GM21576 (cell line): ENCODE measurements around the gene CENPE.
"Not testable (repeated sequence)": the region's sequence is repeated elsewhere in the genome, so short reads cannot be mapped to it uniquely, and the experiment has no call there.

Experiments
- ATAC-seq: cut with Tn5 transposase; IDR thresholded peaks from one replicate; pipeline ENCODE4 v1.9.1; 2021; ENCODE audit warnings: mild to moderate bottlenecking, moderate library complexity; ENCODE audit not compliant: unreplicated experiment

The CENPE gene, protein sequence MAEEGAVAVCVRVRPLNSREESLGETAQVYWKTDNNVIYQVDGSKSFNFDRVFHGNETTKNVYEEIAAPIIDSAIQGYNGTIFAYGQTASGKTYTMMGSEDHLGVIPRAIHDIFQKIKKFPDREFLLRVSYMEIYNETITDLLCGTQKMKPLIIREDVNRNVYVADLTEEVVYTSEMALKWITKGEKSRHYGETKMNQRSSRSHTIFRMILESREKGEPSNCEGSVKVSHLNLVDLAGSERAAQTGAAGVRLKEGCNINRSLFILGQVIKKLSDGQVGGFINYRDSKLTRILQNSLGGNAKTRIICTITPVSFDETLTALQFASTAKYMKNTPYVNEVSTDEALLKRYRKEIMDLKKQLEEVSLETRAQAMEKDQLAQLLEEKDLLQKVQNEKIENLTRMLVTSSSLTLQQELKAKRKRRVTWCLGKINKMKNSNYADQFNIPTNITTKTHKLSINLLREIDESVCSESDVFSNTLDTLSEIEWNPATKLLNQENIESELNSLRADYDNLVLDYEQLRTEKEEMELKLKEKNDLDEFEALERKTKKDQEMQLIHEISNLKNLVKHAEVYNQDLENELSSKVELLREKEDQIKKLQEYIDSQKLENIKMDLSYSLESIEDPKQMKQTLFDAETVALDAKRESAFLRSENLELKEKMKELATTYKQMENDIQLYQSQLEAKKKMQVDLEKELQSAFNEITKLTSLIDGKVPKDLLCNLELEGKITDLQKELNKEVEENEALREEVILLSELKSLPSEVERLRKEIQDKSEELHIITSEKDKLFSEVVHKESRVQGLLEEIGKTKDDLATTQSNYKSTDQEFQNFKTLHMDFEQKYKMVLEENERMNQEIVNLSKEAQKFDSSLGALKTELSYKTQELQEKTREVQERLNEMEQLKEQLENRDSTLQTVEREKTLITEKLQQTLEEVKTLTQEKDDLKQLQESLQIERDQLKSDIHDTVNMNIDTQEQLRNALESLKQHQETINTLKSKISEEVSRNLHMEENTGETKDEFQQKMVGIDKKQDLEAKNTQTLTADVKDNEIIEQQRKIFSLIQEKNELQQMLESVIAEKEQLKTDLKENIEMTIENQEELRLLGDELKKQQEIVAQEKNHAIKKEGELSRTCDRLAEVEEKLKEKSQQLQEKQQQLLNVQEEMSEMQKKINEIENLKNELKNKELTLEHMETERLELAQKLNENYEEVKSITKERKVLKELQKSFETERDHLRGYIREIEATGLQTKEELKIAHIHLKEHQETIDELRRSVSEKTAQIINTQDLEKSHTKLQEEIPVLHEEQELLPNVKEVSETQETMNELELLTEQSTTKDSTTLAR (N-terminal part only)

DNA sequence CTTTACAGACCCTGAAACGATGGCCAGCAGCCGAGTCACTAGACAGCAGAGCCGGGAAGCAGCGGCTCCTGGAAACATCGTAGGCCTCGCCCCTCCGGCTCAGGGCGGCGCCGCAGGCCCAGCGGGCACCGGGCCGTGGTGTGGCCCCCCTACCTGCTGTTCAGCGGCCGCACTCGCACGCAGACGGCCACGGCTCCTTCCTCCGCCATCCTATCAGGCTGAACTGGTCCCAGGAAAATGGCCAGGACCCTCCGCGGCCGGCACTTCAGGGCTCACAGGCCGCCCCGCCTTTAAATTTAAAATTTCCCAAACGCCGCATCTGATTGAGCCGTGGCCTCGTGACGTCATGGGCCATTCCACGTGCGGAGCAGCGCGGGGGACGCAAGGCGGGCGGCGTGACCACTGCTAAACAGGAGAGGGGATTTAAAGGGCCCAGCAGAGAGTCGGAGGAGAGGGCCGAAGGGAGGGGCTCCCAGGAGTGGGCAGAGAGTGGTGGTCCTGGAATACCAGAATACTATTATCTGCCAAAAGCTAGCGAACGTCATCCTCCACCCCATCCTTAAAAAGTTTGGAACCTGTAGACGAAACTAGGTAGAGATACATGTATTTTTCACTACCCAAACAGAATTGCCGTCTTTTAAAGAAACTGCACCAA, at the start of gene CENPE:
TSS of gene CENPE (minus strand) at position 233 of the 655 bp plus-strand sequence. CDS start at position 209, 24 bp downstream.
- peak; percentile 93 for ATAC-seq

DNA sequence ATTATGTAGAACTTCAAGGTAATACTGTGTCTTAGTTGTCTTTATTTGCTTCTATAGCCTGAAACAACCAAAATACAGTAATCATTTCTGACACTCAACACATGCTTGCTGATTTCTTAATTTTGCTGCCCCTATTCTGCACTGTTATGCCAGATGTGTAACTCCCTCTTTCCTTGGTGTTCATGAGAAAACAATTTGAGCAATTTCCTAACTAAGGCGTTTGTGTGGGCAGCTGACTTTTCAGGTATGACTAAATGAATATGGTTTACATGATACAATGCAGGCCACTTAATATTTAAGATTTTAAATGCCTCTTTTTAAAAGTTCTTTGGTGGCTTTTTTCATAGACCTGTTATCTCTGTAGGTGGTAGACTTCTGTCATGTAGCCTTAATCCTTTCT, 46.1 kb upstream of the CENPE start:
- no peak for ATAC-seq

DNA sequence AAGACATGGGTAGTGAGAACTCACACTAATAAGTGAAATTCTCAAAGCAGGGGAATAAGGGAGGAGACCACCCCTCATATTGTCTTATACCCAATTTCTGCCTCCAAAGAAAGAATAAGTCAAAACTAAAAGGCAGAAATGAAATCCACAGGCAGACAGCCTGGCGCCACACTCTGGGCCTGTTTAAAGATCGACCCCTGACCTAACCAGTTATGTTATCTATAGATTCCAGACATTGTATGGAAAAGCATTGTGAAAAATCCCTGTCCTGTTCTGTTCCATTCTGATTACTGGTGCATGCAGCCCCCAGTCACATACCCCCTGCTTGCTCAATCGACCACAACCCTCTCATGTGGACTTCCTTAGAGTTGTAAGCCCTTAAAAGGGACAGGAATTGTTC, 32.8 kb upstream of the CENPE start:
- not testable (repeated sequence) for ATAC-seq

DNA sequence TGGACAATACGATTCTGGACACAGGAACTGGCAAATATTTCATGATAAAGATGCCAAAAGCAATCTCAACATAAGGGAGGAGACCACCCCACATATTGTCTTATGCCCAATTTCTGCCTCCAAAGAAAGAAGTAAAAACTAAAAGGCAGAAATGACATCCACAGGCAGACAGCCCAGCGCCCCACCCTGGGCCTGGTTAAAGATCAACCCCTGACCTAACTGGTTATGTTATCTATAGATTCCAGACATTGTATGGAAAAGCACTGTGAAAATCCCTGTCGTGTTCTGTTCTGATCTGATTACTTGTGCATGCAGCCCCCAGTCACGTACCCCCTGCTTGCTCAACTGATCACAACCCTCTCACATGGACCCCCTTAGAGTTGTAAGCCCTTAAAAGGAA, 25.4 kb upstream of the CENPE start:
- not testable (repeated sequence) for ATAC-seq

DNA sequence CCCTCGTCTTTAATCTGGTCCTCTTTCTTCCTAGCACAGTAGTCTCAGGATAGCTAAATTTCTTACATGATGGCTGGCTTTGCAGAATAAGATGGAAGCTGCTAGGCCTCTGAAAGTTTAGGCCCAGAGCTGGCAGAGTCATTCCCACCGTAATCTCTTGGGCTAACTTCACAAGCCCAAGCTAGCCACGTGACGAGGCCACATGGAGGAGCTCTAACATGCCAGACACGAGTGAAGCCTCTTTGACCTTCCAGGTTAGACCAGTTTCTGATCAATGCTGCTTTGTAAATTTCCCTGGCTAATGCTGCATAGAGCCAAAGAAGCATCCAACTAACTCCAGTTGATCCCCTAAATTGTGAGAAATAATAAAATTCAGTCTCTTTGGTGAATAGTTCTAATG, 9.5 kb upstream of the CENPE start:
- no peak for ATAC-seq

DNA sequence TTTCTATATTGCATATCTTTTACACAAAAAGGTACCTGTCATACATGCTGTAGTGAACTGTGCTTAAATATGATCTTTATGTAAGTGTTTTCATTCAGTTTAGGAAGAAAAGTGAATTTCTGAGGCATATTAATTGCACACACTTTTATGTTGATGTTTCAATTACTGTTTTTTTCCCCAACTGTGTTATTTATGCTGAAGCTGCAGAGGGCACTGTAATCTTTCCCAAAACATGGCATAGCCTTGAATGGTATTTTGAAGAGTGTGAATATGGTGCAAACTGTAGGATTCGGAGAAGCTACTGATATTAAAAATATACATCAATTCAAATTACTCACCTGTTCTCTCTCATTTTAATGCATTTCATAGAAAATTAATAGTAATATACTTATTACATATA, 6.0 kb upstream of the CENPE start:
- no peak for ATAC-seq

DNA sequence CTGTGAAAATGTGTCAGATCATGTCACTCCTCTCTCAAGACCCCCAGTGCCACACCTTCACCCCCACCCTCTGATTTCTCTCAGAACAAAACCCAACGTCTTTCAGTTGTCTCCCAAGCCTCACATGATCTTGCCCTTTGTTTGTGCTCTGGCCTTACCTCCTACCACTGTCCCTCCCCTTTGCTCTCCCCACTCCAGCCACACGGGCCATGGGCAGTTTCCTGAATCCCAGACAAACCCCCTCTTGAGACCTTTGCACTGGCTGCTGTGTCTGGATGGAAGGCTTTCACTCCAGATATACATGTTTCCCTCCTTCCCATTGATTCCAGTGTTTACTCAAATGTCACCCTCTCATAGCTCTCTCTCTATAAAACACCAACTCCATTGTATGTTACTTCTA, 3.6 kb upstream of the CENPE start:
- no peak for ATAC-seq

DNA sequence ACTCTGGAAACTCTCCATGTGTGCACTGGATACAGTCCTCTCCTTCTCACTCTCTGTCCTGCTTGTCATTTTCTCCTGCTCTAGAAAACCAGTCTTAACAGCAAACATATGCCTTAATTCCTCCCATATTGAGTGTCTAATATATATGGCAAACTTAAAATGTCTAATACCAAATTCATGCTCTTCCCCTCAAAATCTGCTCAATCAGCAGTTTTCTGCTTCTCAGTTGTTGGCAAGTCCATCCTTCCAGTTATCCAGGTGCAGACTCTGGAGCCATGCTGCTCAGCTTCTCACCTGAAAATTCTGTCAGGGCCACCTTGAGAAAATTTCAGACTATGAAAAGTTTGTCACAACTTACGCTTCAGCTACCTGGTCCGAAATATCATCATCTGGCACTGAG, 3.1 kb upstream of the CENPE start:
- no peak for ATAC-seq

DNA sequence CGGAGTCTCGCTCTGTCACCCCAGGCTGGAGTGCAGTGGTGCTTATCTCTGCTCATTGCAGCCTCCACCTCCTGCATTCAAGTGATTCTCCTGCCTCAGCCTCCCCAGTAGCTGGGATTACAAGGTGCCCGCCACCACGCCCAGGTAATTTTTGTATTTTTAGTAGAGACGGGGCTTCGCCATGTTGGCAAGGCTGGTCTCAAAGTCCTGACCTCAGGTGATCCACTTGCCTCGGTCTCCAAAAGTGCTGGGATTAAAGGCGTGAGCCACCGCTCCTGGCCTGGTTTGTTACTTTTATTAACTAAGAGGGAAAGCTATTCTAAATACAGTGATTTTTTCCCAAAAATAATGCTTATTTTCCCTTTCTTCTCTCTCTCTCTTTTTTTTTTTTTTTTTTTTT, 866 bp upstream of the CENPE start:
- ATAC-seq = no peak

DNA sequence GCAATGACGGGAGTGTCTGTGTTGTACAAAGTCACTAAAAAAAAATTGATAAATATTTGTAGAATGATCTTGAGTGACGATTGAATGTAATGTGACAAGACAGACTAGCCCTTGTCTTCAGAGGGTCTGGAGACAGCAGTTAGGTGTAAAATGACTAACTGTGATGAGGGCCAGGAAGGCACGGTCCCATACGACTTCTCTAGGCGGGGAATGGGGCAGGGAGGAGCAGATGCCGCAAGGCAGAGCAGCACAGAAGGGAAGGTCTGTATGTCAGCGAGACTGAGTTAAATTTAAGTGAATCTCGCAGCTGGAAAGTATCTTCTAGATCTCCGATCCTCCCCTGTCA, 405 bp downstream of the CENPE start:
- ATAC-seq = peak; percentile 45

DNA sequence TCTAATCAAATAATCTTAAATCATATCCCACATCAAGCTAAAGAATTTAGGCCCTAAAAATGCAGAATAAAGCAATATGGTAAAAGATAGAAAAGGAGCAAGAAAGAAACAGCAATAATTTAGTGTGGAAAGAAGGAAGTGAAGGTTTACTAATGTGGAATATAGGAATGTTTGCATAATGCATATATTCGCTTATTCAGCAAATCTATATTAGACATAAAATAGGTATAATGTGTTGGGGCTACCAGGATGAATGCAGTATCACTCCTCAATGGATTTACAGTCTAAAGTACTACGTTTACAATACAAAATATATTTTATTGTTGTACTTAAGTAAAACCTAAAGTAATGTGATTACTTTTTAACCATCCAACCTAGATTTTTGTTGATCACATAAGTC, 4.7 kb downstream of the CENPE start:
- no peak for ATAC-seq

DNA sequence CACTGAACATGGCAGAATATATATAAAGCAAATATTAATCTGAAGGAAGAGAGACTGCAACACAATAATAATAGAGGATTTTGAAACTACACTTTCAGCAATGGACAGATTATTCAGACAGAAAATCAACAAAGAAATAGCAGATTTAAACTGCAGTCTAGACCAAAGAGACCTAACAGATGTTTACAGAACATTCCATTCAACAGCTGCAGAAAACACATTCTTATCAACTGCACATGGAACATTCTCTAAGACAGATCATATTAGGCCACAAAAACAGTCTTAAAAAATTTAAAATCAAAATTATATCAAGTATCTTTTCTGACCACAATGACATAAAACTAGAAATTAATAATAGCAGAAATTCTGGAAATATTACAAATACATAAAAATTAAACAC, 27.1 kb downstream of the CENPE start:
- ATAC-seq = no peak

DNA sequence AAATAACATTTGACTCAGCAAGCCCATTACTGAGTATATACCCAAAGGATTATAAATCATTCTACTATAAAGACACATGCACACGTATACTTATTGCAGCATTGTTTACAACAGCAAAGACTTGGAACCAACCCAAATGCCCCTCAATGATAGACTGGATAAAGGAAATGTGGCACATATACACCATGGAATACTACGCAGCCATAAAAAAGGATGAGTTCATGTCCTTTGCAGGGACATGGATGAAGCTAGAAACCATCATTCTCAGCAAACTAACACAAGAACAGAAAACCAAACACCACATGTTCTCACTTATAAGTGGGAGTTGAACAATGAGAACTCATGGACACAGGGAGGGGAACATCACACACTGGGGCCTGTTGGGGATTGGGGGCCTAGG, 28.4 kb downstream of the CENPE start:
- ATAC-seq = not testable (repeated sequence)

DNA sequence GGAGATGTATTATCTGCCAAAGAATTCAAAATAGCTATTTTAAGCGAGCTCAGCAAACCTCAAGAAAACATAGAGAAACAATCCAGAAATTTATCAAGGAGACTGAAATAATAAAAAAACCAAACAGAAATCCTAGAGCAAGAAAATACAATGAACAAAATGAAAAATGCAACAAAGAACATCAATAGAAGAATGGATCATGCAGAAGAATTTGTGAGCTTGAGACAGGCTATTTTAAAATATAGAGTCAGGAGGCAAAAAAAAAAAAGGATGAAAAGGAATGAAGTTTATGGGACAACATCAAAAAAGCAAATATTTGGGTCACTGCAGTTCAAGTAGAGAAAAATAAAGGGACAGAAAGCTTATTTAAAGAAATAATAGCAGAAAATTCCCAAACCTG, 29.1 kb downstream of the CENPE start:
- ATAC-seq = no peak

DNA sequence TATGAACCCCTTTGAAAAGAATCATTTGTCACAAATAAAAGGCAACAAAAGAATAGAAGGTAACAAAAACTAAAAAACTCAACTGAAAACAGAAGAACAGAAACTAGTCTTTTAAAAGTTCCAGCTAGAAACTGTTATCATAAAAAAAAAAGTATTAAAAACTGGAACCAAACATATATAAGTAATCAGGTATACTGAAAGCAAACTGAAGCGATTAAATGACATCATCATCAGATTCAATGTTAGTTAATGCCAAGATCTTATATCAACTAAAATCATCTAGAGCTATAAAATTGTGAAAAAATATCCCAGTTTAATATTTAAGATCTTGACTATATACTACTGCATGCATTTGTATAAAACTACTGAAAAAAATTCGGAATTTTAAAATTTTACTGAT, 36.0 kb downstream of the CENPE start:
- ATAC-seq = no peak

DNA sequence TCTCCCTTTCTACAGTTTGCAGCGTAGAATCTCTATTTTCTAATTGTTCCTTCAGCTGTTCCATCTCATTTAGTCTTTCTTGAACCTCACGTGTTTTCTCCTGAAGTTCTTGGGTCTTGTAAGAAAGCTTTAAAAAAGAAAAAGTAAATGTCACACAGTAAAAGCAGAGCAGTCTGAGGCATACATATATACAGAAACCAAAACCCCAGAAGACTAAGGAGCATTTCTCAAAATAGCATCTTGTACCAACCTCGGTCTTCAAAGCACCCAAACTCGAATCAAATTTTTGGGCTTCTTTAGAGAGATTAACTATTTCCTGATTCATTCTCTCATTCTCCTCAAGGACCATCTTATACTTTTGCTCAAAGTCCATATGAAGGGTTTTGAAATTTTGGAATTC, 39.4 kb downstream of the CENPE start:
- no peak for ATAC-seq

DNA sequence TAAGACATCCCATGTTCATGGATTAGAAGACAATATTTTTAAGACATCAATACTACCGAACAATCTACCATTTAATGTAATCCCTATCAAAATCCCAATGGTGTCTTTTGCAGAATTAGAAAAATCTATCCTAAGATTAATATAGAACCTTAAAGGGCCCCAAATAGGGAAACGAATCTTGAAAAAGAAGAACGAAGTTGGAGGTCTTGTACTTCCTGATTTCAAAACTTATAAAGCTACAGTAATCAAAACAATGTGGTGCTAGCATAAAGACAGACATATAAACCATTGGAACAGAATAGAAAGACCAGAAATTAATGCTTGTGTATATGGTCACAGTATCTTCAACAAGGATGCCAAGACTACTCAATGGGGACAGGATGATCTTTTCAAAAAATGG, 42.0 kb downstream of the CENPE start:
- ATAC-seq = no peak

DNA sequence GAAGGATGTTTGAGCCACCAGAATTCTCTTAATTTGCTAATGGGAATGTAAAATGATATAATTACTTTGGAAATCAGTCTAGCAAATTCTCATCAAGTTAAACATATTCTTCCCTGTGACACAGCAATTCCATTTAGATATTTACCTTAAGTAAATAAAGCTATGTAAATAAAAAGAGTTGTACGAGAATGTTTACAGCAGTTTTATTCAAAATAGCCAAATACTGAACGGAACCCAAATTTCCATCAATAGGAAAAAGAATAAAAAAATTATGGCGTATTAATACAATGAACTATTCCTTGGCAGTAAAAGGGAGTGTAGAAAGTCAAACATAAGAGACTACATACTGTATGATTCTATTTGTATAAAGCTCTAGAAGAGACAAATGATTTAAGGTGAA, 45.8 kb downstream of the CENPE start:
- ATAC-seq = no peak

DNA sequence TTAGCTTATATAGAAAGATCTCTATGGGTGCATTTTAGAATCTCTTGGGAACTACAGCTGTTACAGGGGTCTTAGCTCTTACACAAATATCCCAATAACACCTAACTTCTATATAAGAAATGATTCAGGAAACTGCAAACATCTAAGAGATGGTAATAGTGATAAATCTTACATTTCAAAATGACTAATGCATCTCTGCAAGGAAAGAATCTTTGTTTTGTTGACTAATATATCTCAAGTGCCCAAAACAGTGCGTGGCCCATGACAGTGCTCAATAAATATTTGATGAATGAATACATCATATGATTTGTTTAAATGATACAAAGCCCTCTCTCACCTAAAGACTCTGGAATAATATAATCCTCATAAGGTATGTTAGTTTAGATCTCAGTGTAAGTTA, 47.5 kb downstream of the CENPE start:
- ATAC-seq = no peak

DNA sequence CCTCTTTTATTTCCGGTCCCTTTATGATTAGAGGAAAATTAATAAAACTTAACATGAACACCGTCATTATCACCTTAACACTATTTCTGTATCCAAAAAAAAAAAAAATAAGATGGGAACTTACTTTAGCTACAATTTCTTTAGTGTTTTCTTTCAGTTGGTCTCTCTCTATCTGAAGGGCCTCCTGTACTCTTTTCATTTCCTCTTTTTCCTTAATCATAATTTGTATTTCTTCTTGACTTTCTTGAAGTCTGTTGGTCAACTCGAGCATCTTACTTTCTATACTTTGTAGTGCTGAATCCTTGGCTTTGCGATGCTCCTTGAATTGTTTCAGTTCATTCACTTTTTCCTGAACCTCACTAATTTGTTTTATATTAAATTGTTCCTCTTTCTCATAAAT, 53.2 kb downstream of the CENPE start:
- no peak for ATAC-seq

DNA sequence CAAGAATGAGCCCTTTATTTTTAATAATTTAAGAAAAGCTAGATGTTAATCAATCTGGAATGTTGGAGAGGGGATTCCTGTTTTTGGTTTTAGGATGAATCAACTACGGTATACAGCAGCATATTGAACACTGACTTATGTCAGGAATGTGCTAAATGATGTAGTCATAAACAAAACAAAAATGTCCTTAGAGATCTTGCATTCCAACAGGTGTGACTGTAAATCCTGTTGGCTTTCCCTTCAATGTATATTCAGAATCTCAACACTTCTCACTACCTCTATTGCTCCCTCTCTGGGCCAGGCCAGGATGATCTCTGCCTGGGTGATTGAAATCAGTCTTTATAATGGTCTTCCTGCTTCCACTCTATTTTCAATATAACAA, 60.7 kb downstream of the CENPE start:
- ATAC-seq = no peak
